GM12874 (cell line): Measurements from ENCODE around the gene DNAAF5.

ENCODE experiments used
- TF ChIP-seq, protein P1 (sequence below): IDR thresholded peaks from 2 replicates; pipeline ENCODE4 v1.5.1; 2011; ENCODE audit warnings: low read depth, mild to moderate bottlenecking, control low read depth, low read length, moderate library complexity; ENCODE audit not compliant: insufficient read depth

Gene DNAAF5

DNA sequence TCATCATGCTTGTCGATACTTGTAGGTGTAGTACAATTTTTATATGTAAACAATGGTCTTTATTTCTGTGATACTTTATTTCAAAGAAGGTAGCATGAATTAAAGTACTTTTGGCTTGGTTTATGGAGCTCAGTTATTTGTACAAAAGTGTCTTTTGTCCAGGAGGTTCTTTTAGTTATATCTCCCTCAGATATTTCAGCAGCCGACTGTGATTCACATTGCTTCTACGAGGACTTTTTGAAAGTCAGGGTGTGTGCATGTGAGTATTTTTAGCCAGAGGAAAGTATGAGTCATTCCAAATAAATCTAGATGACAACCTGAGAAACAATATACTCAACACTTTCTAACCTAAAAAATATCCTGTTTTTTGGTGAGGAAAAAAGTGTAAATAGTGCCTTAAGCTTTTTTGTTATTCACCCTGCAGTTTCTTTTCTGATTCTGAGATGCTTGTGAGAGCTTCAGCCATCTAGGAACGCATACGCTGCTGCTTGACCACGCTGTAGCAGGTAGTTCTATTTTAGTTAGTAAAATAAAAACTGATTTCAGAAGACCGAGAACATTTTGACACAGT is 105.2 kb downstream of the DNAAF5 start:
- TF ChIP-seq, protein P1, sequence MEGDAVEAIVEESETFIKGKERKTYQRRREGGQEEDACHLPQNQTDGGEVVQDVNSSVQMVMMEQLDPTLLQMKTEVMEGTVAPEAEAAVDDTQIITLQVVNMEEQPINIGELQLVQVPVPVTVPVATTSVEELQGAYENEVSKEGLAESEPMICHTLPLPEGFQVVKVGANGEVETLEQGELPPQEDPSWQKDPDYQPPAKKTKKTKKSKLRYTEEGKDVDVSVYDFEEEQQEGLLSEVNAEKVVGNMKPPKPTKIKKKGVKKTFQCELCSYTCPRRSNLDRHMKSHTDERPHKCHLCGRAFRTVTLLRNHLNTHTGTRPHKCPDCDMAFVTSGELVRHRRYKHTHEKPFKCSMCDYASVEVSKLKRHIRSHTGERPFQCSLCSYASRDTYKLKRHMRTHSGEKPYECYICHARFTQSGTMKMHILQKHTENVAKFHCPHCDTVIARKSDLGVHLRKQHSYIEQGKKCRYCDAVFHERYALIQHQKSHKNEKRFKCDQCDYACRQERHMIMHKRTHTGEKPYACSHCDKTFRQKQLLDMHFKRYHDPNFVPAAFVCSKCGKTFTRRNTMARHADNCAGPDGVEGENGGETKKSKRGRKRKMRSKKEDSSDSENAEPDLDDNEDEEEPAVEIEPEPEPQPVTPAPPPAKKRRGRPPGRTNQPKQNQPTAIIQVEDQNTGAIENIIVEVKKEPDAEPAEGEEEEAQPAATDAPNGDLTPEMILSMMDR = no peak

DNA sequence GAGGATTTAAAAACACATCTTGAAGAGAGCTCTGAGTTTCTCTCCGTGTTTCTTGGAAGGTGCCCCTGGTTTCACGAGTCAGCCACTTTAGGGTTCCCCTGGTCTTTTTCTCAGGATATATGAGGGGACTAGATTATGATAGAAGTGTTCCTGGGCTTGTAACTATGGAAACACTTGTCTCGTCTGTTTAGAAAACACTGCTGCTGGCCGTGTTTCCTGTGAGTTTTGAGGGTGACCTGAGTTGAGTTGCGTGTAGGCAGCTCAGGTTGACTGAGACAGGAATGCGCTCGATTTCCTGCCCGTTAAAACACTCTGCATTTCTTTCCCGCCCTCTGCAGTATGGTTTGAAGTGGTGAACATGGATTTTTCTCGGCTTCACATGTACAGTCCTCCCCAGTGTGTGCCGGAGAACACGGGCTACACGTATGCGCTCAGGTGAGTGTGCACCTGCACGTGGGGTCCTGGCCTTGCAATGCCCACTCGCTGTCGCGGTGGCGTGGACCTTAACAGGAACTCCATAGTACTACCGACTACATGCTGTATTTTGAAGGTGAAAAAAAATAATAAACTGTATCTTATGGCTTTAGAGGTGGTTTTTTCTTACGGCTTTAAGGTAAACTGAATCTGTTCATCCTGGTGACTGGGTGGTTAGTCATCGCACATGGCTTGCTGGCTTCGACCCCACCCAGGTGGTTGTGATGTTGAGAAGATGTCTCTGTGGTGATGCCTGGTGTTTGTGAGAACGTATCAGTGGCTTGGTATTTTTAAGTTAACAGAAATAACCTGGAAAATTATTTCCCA is 105.9 kb downstream of the DNAAF5 start, which contains the start of gene SUN1:
SUN1 (plus strand) TSS at position 310 of the 801 bp plus-strand sequence; CDS start at position 359, 49 bp downstream.
- TF ChIP-seq, protein P1 = no peak

DNA sequence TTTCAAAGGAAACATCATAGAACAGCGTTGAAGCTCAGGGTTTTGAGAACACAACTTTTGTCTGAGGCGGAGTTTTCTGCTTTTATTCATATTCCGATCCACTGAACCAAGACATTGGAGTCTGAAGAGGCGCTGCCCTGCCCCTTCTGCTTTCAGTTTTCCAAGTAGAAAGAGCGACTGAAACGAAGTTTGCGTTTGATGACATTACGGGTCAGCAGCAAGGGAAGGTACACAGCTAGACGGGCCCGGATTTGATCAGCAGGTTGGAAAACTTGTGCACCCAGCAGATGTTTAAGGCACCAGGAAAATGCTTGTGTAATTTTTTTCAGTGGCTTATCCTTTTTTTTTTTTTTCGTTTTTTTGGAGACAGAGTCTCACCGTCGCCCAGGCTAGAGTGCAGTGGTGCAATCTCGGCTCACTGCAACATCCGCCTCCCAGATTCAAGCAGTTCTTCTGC is 106.5 kb downstream of the DNAAF5 start:
- TF ChIP-seq, protein P1 = no peak

DNA sequence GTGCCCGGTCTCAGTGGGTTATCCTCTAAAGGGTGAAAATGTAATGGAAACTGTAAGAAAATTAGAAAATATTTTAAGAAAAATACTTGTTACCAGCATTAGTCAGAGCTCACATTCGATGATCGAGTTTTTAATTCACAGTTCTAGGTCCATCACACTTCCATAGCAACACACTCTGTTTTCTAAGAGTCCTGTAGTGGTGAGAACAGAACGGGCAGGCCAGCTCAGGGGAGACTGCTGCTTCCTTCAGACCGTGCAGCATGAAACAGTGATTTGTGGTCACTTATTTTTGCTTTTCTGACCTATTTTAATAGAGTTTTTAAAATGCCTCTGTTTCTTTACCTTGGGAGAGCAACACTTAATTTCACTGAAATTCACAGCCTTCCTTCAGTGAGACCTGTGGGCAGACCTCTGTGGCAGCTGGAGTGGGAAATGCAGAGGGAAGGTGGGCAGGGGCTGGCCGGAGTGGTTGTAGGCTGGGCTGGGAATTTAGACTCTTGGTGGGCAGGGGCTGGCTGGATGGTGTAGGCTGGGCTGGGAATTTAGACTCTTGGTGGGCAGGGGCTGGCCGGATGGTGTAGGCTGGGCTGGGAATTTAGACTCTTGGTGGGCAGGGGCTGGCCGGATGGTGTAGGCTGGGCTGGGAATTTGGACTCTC is 107.2 kb downstream of the DNAAF5 start:
- TF ChIP-seq, protein P1 = no peak

DNA sequence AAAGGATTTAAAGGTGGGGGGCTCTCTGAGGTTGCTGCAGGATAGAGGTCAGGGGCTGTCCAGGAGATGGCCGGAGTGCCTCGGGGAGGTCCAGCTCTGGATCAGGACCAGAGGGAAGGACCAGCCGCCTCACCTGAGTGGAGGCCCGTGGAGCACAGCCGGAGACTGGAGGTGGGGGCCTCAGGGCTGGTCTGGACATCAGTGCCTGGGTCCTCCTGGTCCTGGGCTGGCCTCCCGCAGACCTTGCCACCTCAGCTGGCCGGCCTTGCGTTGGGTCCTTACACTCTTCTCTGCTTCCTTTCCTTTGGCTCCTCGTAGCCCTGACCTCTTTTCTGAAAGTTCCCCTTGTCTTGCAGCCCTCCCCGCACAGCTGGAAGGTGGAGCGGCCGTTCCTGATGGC is 107.8 kb downstream of the DNAAF5 start:
- TF ChIP-seq, protein P1 = no peak

DNA sequence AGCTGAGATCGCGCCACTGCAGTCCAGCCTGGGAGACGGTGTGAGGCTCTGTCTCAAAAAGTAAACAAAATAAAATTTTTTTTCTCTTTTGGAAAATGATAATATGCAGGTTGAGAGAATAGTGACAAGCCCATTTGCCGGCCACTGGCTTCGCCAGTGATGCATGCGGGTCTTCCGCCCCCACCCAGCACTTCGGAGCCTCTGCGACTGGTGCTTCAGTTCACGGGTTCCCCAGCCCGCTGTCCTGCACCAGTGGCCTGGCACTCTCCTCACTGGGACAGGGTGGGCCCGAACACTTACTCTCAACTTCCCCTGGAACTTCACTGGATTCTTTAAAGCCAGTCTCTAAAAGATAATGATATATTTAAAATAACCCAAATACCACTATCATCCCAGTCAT is 108.5 kb downstream of the DNAAF5 start:
- TF ChIP-seq, protein P1 = no peak
